HepG2 (cell line): ENCODE data around the gene NUDT21. TPM values are rescaled to one million over a fixed set of nuclear protein-coding genes. Genes with fewer than 3 reads are reported as not detected.

Experiments used
- ATAC-seq: fragments of 200-7000 bp; cut with Tn5 transposase; 3 replicates; pipeline ENCODE4 v1.9.1; 2020; ENCODE audit warnings: mild to moderate bottlenecking, moderate library complexity
- BruUV-seq: library from RNA; stranded (reverse); fragments of 400-500 nt; replicated peaks from 2 replicates; lab custom pipeline; 2021; lab: Mats Ljungman, UMichigan
- CTCF ChIA-PET: fragments of 300-600 bp; formaldehyde crosslinking; extraction: SDS; loops from one replicate; lab custom pipeline; 2021; ENCODE audit warnings: low total read pairs, inconsistent platforms, low intra/inter-chr PET ratio; lab: Yijun Ruan, JAX
- POLR2A ChIA-PET: fragments of 350-600 bp; sonication (Branson Sonifier 250); formaldehyde crosslinking; loops from one replicate; lab custom pipeline; 2020; ENCODE audit warnings: antibody characterized with exemption, inconsistent platforms; lab: Yijun Ruan, JAX
- DNase-seq: peaks from one replicate; pipeline ENCODE4 v3.0.0-alpha.2; 2015; ENCODE audit warnings: low spot score
- FAIRE-seq: peaks from 3 replicates; lab custom pipeline; 2011; peaks lifted over from hg19 to GRCh38; lab: Jason Lieb, UNC
- H2AFZ ChIP-seq: one replicate; pipeline ENCODE4 v1.6.1; 2011; ENCODE audit warnings: low read length, inconsistent platforms
- H3K27ac ChIP-seq: fragments of 300-600 bp; 3 replicates; pipeline ENCODE4 v1.8.0; 2011; ENCODE audit warnings: mixed run types, mild to moderate bottlenecking, mixed read lengths, low read length, inconsistent platforms; ENCODE audit not compliant: insufficient read depth; ENCODE audit errors: extremely low read length
- H3K27me3 ChIP-seq, 2 experiments: fragments of 200-600 bp in 1 of 2; 2 replicates in 1 of 2; 3 replicates in 1 of 2; pipeline versions ENCODE4 v1.6.0 to v1.8.0; 2011; ENCODE audit warnings: low read length in 2 of 2, mild to moderate bottlenecking in 2 of 2, moderate library complexity in 2 of 2, inconsistent platforms in 1 of 2; ENCODE audit not compliant: insufficient read depth in 2 of 2, control insufficient read depth in 1 of 2
- H3K36me3 ChIP-seq, 2 experiments: fragments of 200-600 bp in 1 of 2; replicated peaks in 1 of 2; 2 replicates in 1 of 2; 3 replicates in 1 of 2; pipeline versions ENCODE4 v1.5.1 to v1.8.0; 2011; ENCODE audit warnings: low read length in 2 of 2, inconsistent platforms in 1 of 2; ENCODE audit not compliant: insufficient read depth in 2 of 2, control insufficient read depth in 1 of 2
- H3K4me1 ChIP-seq: 2 replicates; pipeline ENCODE4 v1.5.1; 2012; ENCODE audit warnings: low read length, inconsistent platforms; ENCODE audit not compliant: insufficient read depth
- H3K4me2 ChIP-seq: 2 replicates; pipeline ENCODE4 v1.6.0; 2011; ENCODE audit warnings: low read depth, low read length, inconsistent platforms
- H3K4me3 ChIP-seq, 3 experiments: fragments of 200-600 bp in 1 of 3; sonication (generic), shearing (Covaris generic) in 1 of 3; replicated peaks in 1 of 3; 2 replicates each; pipeline ENCODE4 v1.5.1; 2011 to 2016; ENCODE audit warnings: low read length in 3 of 3, inconsistent platforms in 2 of 3, low read depth in 2 of 3, mild to moderate bottlenecking in 2 of 3, control low read depth in 1 of 3, mixed read lengths in 1 of 3; ENCODE audit not compliant: insufficient read depth in 1 of 3
- H3K79me2 ChIP-seq: one replicate; pipeline ENCODE4 v1.6.1; 2011; ENCODE audit warnings: low read length, inconsistent platforms; ENCODE audit not compliant: insufficient read depth
- H3K9ac ChIP-seq: 2 replicates; pipeline ENCODE4 v1.6.0; 2011; ENCODE audit warnings: mild to moderate bottlenecking, low read depth, low read length, inconsistent platforms; ENCODE audit not compliant: insufficient read depth
- H3K9me3 ChIP-seq: 2 replicates; pipeline ENCODE4 v1.5.1; 2012; ENCODE audit warnings: mild to moderate bottlenecking, low read length
- H4K20me1 ChIP-seq: 2 replicates; pipeline ENCODE4 v1.6.0; 2011; ENCODE audit warnings: inconsistent platforms, mild to moderate bottlenecking, low read length, moderate library complexity; ENCODE audit not compliant: insufficient read depth
- ATF7 ChIP-seq, 2 experiments: fragments of 450-650 bp in 1 of 2; sonication (generic) in 1 of 2; formaldehyde crosslinking in 1 of 2; IDR thresholded peaks; 2 replicates each; pipeline versions ENCODE4 v1.4.0 to v1.6.1; 2016 to 2020; ENCODE audit warnings: antibody characterized with exemption in 1 of 2, mild to moderate bottlenecking in 1 of 2, missing genetic modification reagents in 1 of 2
- BCL6 ChIP-seq: IDR thresholded peaks from 2 replicates; pipeline ENCODE4 v1.6.1; 2016; ENCODE audit warnings: missing genetic modification reagents, missing compliant biosample characterization
- BORCS8-MEF2B ChIP-seq: sonication (generic); formaldehyde crosslinking; IDR thresholded peaks from 2 replicates; pipeline ENCODE4 v1.8.0; 2022; ENCODE audit warnings: mild to moderate bottlenecking, missing genetic modification reagents
- MAZ ChIP-seq, 2 experiments: sonication (generic) in 1 of 2; formaldehyde crosslinking in 1 of 2; IDR thresholded peaks; 2 replicates each; pipeline versions ENCODE4 v1.5.0 to v1.6.1; 2012 to 2020; ENCODE audit warnings: low read depth in 2 of 2, mild to moderate bottlenecking in 2 of 2, borderline replicate concordance in 1 of 2, improper control_type of control experiment in 1 of 2, low read length in 1 of 2, missing genetic modification reagents in 1 of 2, moderate library complexity in 1 of 2
- NR2F6 ChIP-seq, 2 experiments: IDR thresholded peaks; 2 replicates each; pipeline ENCODE4 v1.6.1; 2016; ENCODE audit warnings: antibody characterized with exemption in 1 of 2, mild to moderate bottlenecking in 1 of 2
- RAD21 ChIP-seq: fragments of 450-650 bp; formaldehyde crosslinking; IDR thresholded peaks from 2 replicates; pipeline ENCODE4 v1.5.0; 2020; ENCODE audit warnings: mild to moderate bottlenecking
- RXRA ChIP-seq: sonication (generic); formaldehyde crosslinking; IDR thresholded peaks from 2 replicates; pipeline ENCODE4 v1.5.1; 2020; ENCODE audit warnings: missing genetic modification reagents
- RXRB ChIP-seq: IDR thresholded peaks from 2 replicates; pipeline ENCODE4 v1.6.1; 2016; ENCODE audit warnings: borderline replicate concordance, missing genetic modification reagents, missing compliant biosample characterization
- SMAD9 ChIP-seq: sonication (generic); formaldehyde crosslinking; IDR thresholded peaks from 2 replicates; pipeline ENCODE4 v1.5.1; 2020; ENCODE audit warnings: mild to moderate bottlenecking, missing genetic modification reagents
- SOX13 ChIP-seq, 3 experiments: fragments of 450-650 bp in 1 of 3; sonication (generic) in 1 of 3; formaldehyde crosslinking in 1 of 3; IDR thresholded peaks in 2 of 3; conservative IDR thresholded peaks in 1 of 3; 2 replicates each; pipeline versions ENCODE4 v1.5.0 to v1.6.1; 2016 to 2020; ENCODE audit warnings: antibody characterized with exemption in 1 of 3, mild to moderate bottlenecking in 1 of 3, missing compliant biosample characterization in 1 of 3, missing genetic modification reagents in 1 of 3, moderate library complexity in 1 of 3
- STAG1 ChIP-seq: sonication (generic); formaldehyde crosslinking; IDR thresholded peaks from 2 replicates; pipeline ENCODE4 v1.4.0; 2020; ENCODE audit warnings: missing genetic modification reagents
- ZFP41 ChIP-seq: sonication (generic); formaldehyde crosslinking; IDR thresholded peaks from 2 replicates; pipeline ENCODE4 v1.4.0; 2020; ENCODE audit warnings: mild to moderate bottlenecking, missing genetic modification reagents, borderline replicate concordance
- WGBS: methylation state at CpG from one replicate; pipeline ENCODE4 v1.1.6; 2017; ENCODE audit warnings: low lambda C conversion rate; 5-methylcytosine and 5-hydroxymethylcytosine counted together
- in situ Hi-C: cut with HindIII; loops from 2 replicates; pipeline ENCODE4 v1.10.0; 2017; ENCODE audit warnings: low pct_unique_long_range_greater_than_20kb; ENCODE audit not compliant: extremely low pct_ligation_motif_present
- intact Hi-C: fragments of 100-400 bp; cut with micrococcal nuclease; formaldehyde crosslinking; loops from one replicate; pipeline ENCODE4 v1.10.0; 2022; ENCODE audit not compliant: unreplicated experiment
- polyA plus RNA-seq, 8 experiments: library from polyadenylated mRNA; depleted of rRNA in 3 of 8; stranded (reverse) in 7 of 8; unstranded in 1 of 8; fragments of >200 nt; fragmentation: Illumina TruSeq in 4 of 8; extraction: Trizol in 4 of 8; gene quantifications; 2 replicates each; pipeline versions ENCODE4 v1.2.1 to v1.2.3, GENCODE V29; 2011 to 2016; ENCODE audit warnings: low read depth in 4 of 8, missing spikeins in 1 of 8, mixed read lengths in 1 of 8; ENCODE audit not compliant: insufficient read depth in 1 of 8
- total RNA-seq, 5 experiments: library from RNA; depleted of rRNA; stranded (reverse); fragments of >200 nt; fragmentation: Illumina TruSeq; extraction: Trizol; gene quantifications; 2 replicates each; pipeline ENCODE4 v1.2.3, GENCODE V29; 2016; ENCODE audit warnings: low read depth in 1 of 5
- TF ChIP-seq, protein P1 (sequence below): sonication (generic); formaldehyde crosslinking; IDR thresholded peaks from 2 replicates; pipeline ENCODE4 v1.4.0; 2020; ENCODE audit warnings: missing genetic modification reagents
- TF ChIP-seq, protein P2 (sequence below): IDR thresholded peaks from 2 replicates; pipeline ENCODE4 v1.4.0; 2020; ENCODE audit warnings: mild to moderate bottlenecking, missing genetic modification reagents
- TF ChIP-seq, protein P3 (sequence below): sonication (generic); formaldehyde crosslinking; IDR thresholded peaks from 2 replicates; pipeline ENCODE4 v1.4.0; 2020; ENCODE audit warnings: missing genetic modification reagents, borderline replicate concordance

Gene NUDT21
- total and polyA plus RNA-seq, 2 of the 13 experiments (the other 11 are each of a cell fraction or from before 2014, with no cell fraction given): 177 to 210 TPM

DNA sequence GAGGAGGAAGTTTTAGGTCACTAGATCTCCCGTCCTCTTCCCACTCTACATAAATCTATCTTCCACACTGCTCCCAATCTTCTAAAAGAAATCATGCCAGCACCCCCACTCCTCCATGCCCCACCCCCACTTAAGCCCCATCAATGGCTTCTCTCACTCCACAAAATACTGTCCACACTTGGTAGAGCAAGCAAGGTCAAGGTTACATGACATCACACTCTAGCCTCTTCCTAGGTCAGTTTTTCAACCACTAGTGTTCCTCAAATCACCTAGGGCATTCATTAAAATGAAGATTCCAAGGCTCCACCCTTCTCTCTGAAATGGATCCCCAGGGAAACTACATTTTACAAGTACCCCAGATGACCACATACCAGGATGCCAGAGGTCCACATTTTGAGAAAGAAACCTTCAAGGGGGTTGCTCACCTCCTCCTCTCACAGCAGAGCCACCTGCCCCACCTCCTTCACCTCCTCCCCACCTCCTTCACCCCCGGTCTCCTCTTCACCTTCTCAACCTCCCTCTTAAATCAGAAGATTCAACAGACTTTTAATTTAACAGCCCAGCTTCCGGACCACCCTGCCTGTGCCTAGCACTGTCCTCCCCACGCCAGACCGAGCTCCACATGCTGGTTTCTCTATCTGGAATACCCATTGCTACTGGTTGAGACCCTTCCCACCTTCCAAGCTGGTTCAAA is 29.0 kb downstream of the NUDT21 start:
- no peak for ATAC-seq
- no peak overlapping the region for H2AFZ ChIP-seq
- H3K4me2 ChIP-seq: peak overlapping the region; percentile 89
- DNase-seq: peak; percentile 62
- H3K27ac ChIP-seq: no peak overlapping the region
- no peak overlapping the region for H3K4me3 ChIP-seq
- peaks cover 0 to 2% of the 10 kb centered on the region in 2 experiments; a peak in 3 of 5 replicates for H3K36me3 ChIP-seq
- 88% methylated on average over 5 of the region's 5 CpGs for WGBS
- in situ Hi-C loops: no loop called here
- POLR2A ChIA-PET: interaction anchor here (0.7 to 2.3 kb wide), 2 partner anchors 13 to 29 kb away, joined by 3 to 6 read pairs; partner anchors contain the start of genes NUDT21 and OGFOD1
- H3K9me3 ChIP-seq: no peaks in the 10 kb centered on the region
- CTCF ChIA-PET: no interaction called here
- no TSS peak for BruUV-seq
- H3K79me2 ChIP-seq: peaks cover 71% of the 10 kb centered on the region
- no peak overlapping the region; the same call in 1 of the 2 replicates for H3K9ac ChIP-seq
- intact Hi-C loops: loop anchor here (2.0 kb wide), 1 partner anchor 13 kb away; no protein-coding TSS in a partner anchor
- peaks cover 11% of the 10 kb centered on the region for H4K20me1 ChIP-seq
- H3K27me3 ChIP-seq: no peaks in the 10 kb centered on the region; a peak in 2 of 5 replicates
- peaks cover 68% of the 10 kb centered on the region for H3K4me1 ChIP-seq
- no peak for FAIRE-seq
- TF ChIP-seq ZFP41 (CRISPR knock-in tag): no peak
- TF ChIP-seq, protein P1, sequence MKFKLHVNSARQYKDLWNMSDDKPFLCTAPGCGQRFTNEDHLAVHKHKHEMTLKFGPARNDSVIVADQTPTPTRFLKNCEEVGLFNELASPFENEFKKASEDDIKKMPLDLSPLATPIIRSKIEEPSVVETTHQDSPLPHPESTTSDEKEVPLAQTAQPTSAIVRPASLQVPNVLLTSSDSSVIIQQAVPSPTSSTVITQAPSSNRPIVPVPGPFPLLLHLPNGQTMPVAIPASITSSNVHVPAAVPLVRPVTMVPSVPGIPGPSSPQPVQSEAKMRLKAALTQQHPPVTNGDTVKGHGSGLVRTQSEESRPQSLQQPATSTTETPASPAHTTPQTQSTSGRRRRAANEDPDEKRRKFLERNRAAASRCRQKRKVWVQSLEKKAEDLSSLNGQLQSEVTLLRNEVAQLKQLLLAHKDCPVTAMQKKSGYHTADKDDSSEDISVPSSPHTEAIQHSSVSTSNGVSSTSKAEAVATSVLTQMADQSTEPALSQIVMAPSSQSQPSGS (CRISPR knock-in tag): peak; percentile 62; the same call in 1 of the 2 replicates
- TF ChIP-seq NR2F6 (IDR thresholded peaks at IDR 0.05): peak; percentile 69
- peak; percentile 76 for TF ChIP-seq NR2F6 (CRISPR knock-in tag; IDR thresholded peaks at IDR 0.05)
- TF ChIP-seq ATF7 (IDR thresholded peaks at IDR 0.05): 0 out of 2 replicates have a peak, but pooled peaks have one; percentile 33
- TF ChIP-seq ATF7 (CRISPR knock-in tag; IDR thresholded peaks at IDR 0.05): no peak; the same call in 1 of the 2 replicates
- TF ChIP-seq SMAD9 (CRISPR knock-in tag): no peak
- peak; percentile 61 for TF ChIP-seq RXRB (CRISPR knock-in tag)
- TF ChIP-seq SOX13 (IDR thresholded peaks at IDR 0.05): no peak
- TF ChIP-seq SOX13 (CRISPR knock-in tag; conservative IDR thresholded peaks at IDR 0.05 in 1 of 2, IDR thresholded peaks at IDR 0.05 in 1 of 2): peak in 1 of 2 experiments; percentile 21; a peak in 1 of 4 replicates
- peak; percentile 29; the same call in 1 of the 2 replicates for TF ChIP-seq RXRA (CRISPR knock-in tag)
- TF ChIP-seq STAG1 (CRISPR knock-in tag): no peak
- TF ChIP-seq, protein P2, sequence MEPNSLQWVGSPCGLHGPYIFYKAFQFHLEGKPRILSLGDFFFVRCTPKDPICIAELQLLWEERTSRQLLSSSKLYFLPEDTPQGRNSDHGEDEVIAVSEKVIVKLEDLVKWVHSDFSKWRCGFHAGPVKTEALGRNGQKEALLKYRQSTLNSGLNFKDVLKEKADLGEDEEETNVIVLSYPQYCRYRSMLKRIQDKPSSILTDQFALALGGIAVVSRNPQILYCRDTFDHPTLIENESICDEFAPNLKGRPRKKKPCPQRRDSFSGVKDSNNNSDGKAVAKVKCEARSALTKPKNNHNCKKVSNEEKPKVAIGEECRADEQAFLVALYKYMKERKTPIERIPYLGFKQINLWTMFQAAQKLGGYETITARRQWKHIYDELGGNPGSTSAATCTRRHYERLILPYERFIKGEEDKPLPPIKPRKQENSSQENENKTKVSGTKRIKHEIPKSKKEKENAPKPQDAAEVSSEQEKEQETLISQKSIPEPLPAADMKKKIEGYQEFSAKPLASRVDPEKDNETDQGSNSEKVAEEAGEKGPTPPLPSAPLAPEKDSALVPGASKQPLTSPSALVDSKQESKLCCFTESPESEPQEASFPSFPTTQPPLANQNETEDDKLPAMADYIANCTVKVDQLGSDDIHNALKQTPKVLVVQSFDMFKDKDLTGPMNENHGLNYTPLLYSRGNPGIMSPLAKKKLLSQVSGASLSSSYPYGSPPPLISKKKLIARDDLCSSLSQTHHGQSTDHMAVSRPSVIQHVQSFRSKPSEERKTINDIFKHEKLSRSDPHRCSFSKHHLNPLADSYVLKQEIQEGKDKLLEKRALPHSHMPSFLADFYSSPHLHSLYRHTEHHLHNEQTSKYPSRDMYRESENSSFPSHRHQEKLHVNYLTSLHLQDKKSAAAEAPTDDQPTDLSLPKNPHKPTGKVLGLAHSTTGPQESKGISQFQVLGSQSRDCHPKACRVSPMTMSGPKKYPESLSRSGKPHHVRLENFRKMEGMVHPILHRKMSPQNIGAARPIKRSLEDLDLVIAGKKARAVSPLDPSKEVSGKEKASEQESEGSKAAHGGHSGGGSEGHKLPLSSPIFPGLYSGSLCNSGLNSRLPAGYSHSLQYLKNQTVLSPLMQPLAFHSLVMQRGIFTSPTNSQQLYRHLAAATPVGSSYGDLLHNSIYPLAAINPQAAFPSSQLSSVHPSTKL (CRISPR knock-in tag): peak; percentile 35; the same call in 1 of the 2 replicates
- TF ChIP-seq BCL6 (CRISPR knock-in tag): peak; percentile 20; the same call in 1 of the 2 replicates
- TF ChIP-seq MAZ (IDR thresholded peaks at IDR 0.05; ENCODE audit: borderline replicate concordance, low read depth, low read length): 0 out of 2 replicates have a peak, but pooled peaks have one; percentile 11
- TF ChIP-seq MAZ (CRISPR knock-in tag; IDR thresholded peaks at IDR 0.05; ENCODE audit: low read depth): no peak
- TF ChIP-seq BORCS8-MEF2B (CRISPR knock-in tag): no peak
- no peak for TF ChIP-seq RAD21 (CRISPR knock-in tag)
- TF ChIP-seq, protein P3, sequence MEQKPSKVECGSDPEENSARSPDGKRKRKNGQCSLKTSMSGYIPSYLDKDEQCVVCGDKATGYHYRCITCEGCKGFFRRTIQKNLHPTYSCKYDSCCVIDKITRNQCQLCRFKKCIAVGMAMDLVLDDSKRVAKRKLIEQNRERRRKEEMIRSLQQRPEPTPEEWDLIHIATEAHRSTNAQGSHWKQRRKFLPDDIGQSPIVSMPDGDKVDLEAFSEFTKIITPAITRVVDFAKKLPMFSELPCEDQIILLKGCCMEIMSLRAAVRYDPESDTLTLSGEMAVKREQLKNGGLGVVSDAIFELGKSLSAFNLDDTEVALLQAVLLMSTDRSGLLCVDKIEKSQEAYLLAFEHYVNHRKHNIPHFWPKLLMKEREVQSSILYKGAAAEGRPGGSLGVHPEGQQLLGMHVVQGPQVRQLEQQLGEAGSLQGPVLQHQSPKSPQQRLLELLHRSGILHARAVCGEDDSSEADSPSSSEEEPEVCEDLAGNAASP (CRISPR knock-in tag): peak; percentile 77; the same call in 1 of the 2 replicates
